K562 (cell line): ENCODE data around the gene MRPL30. TPM values are rescaled to one million over a fixed set of nuclear protein-coding genes. Genes with fewer than 3 reads are reported as not detected.

Experiments
- ATAC-seq: fragments of 200-7000 bp; cut with Tn5 transposase; 3 replicates; pipeline ENCODE4 v1.9.1; 2020; ENCODE audit warnings: moderate library complexity
- BruUV-seq: library from RNA; stranded (reverse); fragments of 400-500 nt; replicated peaks from 2 replicates; lab custom pipeline; 2021; lab: Mats Ljungman, UMichigan
- CTCF ChIA-PET: fragments of 300-600 bp; formaldehyde crosslinking; extraction: SDS; loops from one replicate; lab custom pipeline; 2021; ENCODE audit warnings: low intra/inter-chr PET ratio; lab: Yijun Ruan, JAX
- POLR2A ChIA-PET: fragments of 300-600, 350-650 bp; sonication (Branson Sonifier 250); formaldehyde crosslinking; extraction: SDS; loops from one replicate; lab custom pipeline; 2021; ENCODE audit warnings: antibody characterized with exemption, inconsistent platforms; lab: Yijun Ruan, JAX
- DNase-seq, 4 experiments: peaks; one replicate each; pipeline versions ENCODE4 v3.0.0 to v3.0.0-alpha.2; 2011 to 2018; ENCODE audit warnings: low spot score in 3 of 4, mixed read lengths in 3 of 4; ENCODE audit errors: extremely low read depth in 1 of 4
- FAIRE-seq: peaks from 2 replicates; lab custom pipeline; 2011; peaks lifted over from hg19 to GRCh38; lab: Jason Lieb, UNC
- H2AFZ ChIP-seq: 2 replicates; pipeline ENCODE4 v1.6.0; 2011; ENCODE audit warnings: low read depth, low read length, control low read depth, inconsistent platforms
- H3K27ac ChIP-seq: fragments of 200-600 bp; 3 replicates; pipeline ENCODE4 v1.8.0; 2011; ENCODE audit warnings: low read depth, mild to moderate bottlenecking, control low read depth, inconsistent platforms, low read length, moderate library complexity, mixed read lengths; ENCODE audit errors: extremely low read depth
- H3K27me3 ChIP-seq, 2 experiments: fragments of 300-600 bp in 1 of 2; 2 replicates in 1 of 2; 3 replicates in 1 of 2; pipeline versions ENCODE4 v1.6.0 to v1.8.0; 2011; ENCODE audit warnings: inconsistent platforms in 2 of 2, low read length in 2 of 2, mild to moderate bottlenecking in 1 of 2, mixed read lengths in 1 of 2, moderate library complexity in 1 of 2; ENCODE audit not compliant: control insufficient read depth in 2 of 2, insufficient read depth in 2 of 2
- H3K36me3 ChIP-seq: fragments of 300-600 bp; 3 replicates; pipeline ENCODE4 v1.8.0; 2011; ENCODE audit warnings: mild to moderate bottlenecking, low read length, inconsistent platforms; ENCODE audit not compliant: control insufficient read depth, insufficient read depth
- H3K4me1 ChIP-seq, 2 experiments: fragments of 200-600 bp in 1 of 2; replicated peaks in 1 of 2; 2 replicates in 1 of 2; 3 replicates in 1 of 2; pipeline versions ENCODE4 v1.5.1 to v1.8.0; 2011; ENCODE audit warnings: inconsistent platforms in 2 of 2, low read length in 2 of 2, mild to moderate bottlenecking in 1 of 2, mixed read lengths in 1 of 2, moderate library complexity in 1 of 2; ENCODE audit not compliant: control insufficient read depth in 2 of 2, insufficient read depth in 2 of 2
- H3K4me2 ChIP-seq: 2 replicates; pipeline ENCODE4 v1.6.1; 2011; ENCODE audit warnings: low read length, control low read depth, inconsistent platforms, mixed read lengths; ENCODE audit not compliant: insufficient read depth
- H3K4me3 ChIP-seq: fragments of 200-600 bp; sonication (generic), shearing (Covaris generic); 2 replicates; pipeline ENCODE4 v1.5.1; 2016; ENCODE audit warnings: control low read depth, inconsistent platforms
- H3K79me2 ChIP-seq: fragments of 200-600 bp; 3 replicates; pipeline ENCODE4 v1.8.0; 2011; ENCODE audit warnings: low read length, inconsistent platforms; ENCODE audit not compliant: control insufficient read depth, insufficient read depth
- H3K9ac ChIP-seq, 2 experiments: 2 replicates each; pipeline versions ENCODE4 v1.6.0 to v1.6.1; 2011; ENCODE audit warnings: low read depth in 2 of 2, low read length in 2 of 2, control low read depth in 1 of 2, inconsistent platforms in 1 of 2, mild to moderate bottlenecking in 1 of 2, mixed read lengths in 1 of 2; ENCODE audit not compliant: insufficient read depth in 1 of 2
- H3K9me1 ChIP-seq: one replicate; pipeline ENCODE4 v1.6.0; 2011; ENCODE audit warnings: inconsistent platforms, mild to moderate bottlenecking, low read length, moderate library complexity; ENCODE audit not compliant: control insufficient read depth, insufficient read depth
- H3K9me3 ChIP-seq: replicated peaks from 2 replicates; pipeline ENCODE4 v1.5.1; 2011; ENCODE audit warnings: low read depth, low read length, inconsistent platforms; ENCODE audit not compliant: control insufficient read depth, insufficient read depth
- H4K20me1 ChIP-seq: replicated peaks from 2 replicates; pipeline ENCODE4 v1.6.1; 2011; ENCODE audit warnings: low read length, inconsistent platforms, mixed read lengths; ENCODE audit not compliant: control insufficient read depth, insufficient read depth
- ARID1B ChIP-seq: fragments of 450-650 bp; IDR thresholded peaks from 2 replicates; pipeline ENCODE4 v1.6.1; 2016; ENCODE audit warnings: antibody characterized with exemption, mild to moderate bottlenecking, inconsistent platforms
- ATF1 ChIP-seq, 2 experiments: fragments of 450-650 bp in 1 of 2; IDR thresholded peaks; 2 replicates each; pipeline ENCODE4 v1.6.1; 2016; ENCODE audit warnings: missing compliant biosample characterization in 1 of 2, missing genetic modification characterization in 1 of 2
- EGR1 ChIP-seq: fragments of 450-650 bp; conservative IDR thresholded peaks from 2 replicates; pipeline ENCODE4 v1.6.1; 2017; ENCODE audit warnings: mild to moderate bottlenecking
- FOXK2 ChIP-seq, 2 experiments: fragments of 450-650 bp; IDR thresholded peaks in 1 of 2; conservative IDR thresholded peaks in 1 of 2; 2 replicates each; pipeline ENCODE4 v1.6.1; 2016; ENCODE audit warnings: low read depth in 2 of 2, mild to moderate bottlenecking in 1 of 2
- HDAC3 ChIP-seq: fragments of 450-650 bp; IDR thresholded peaks from 2 replicates; pipeline ENCODE4 v1.6.1; 2018; ENCODE audit warnings: borderline replicate concordance, mild to moderate bottlenecking, moderate library complexity; ENCODE audit not compliant: partially characterized antibody
- KHSRP ChIP-seq: fragments of 450-650 bp; IDR thresholded peaks from 2 replicates; pipeline ENCODE4 v1.6.1; 2017
- PKNOX1 ChIP-seq: fragments of 450-650 bp; IDR thresholded peaks from 2 replicates; pipeline ENCODE4 v1.6.1; 2016
- POLR3G ChIP-seq: IDR thresholded peaks from 2 replicates; pipeline ENCODE4 v1.6.1; 2011; ENCODE audit not compliant: insufficient read length, insufficient replicate concordance; ENCODE audit errors: extremely low read depth
- PREB ChIP-seq: sonication (generic); formaldehyde crosslinking; IDR thresholded peaks from 2 replicates; pipeline ENCODE4 v1.8.1; 2023; ENCODE audit warnings: mild to moderate bottlenecking, missing genetic modification reagents
- RBM17 ChIP-seq: fragments of 200-400 bp; formaldehyde crosslinking; IDR thresholded peaks from 2 replicates; pipeline ENCODE4 v1.6.1; 2017; ENCODE audit warnings: low read depth, mild to moderate bottlenecking, low read length, borderline replicate concordance
- RFX7 ChIP-seq: fragments of 250-450 bp; sonication (Bioruptor Pico); IDR thresholded peaks from 2 replicates; pipeline ENCODE4 v1.5.1; 2021; ENCODE audit warnings: mild to moderate bottlenecking
- STAT6 ChIP-seq: sonication (generic); formaldehyde crosslinking; IDR thresholded peaks from 2 replicates; pipeline ENCODE4 v1.8.1; 2023; ENCODE audit warnings: mild to moderate bottlenecking, missing genetic modification reagents
- TAL1 ChIP-seq: fragments of 450-650 bp; IDR thresholded peaks from 2 replicates; pipeline ENCODE4 v1.6.1; 2016; ENCODE audit warnings: mild to moderate bottlenecking
- ZNF263 ChIP-seq: sonication (generic); formaldehyde crosslinking; IDR thresholded peaks from 2 replicates; pipeline ENCODE4 v1.8.0; 2022; ENCODE audit warnings: mild to moderate bottlenecking, missing genetic modification reagents, borderline replicate concordance
- ZNF445 ChIP-seq: fragments of 250-450 bp; sonication (Bioruptor Pico); IDR thresholded peaks from 2 replicates; pipeline ENCODE4 v1.4.0; 2020; ENCODE audit warnings: low read depth, mild to moderate bottlenecking, moderate library complexity
- WGBS: fragments of 100-300 bp; shearing (Covaris generic); methylation state at CpG from one replicate; pipeline ENCODE4 v1.1.6; 2016; ENCODE audit warnings: low coverage, mixed read lengths; ENCODE audit not compliant: insufficient coverage; ENCODE audit errors: missing lambda C conversion rate; 5-methylcytosine and 5-hydroxymethylcytosine counted together
- in situ Hi-C: fragments of 300-500 bp; cut with MboI; formaldehyde crosslinking; loops from 4 replicates; pipeline ENCODE4 v1.15.0; 2018; ENCODE audit warnings: inconsistent platforms, mixed read lengths
- intact Hi-C: fragments of 100-400 bp; cut with micrococcal nuclease; formaldehyde crosslinking; loops from 2 replicates; pipeline ENCODE4 v1.14.2; 2022
- polyA plus RNA-seq, 8 experiments: library from polyadenylated mRNA; depleted of rRNA in 4 of 8; stranded (reverse) in 5 of 8; unstranded in 3 of 8; fragments of >200 nt; fragmentation: Nextera tagmentation in 2 of 8; fragmentation: Illumina TruSeq in 1 of 8; extraction: Ambion mirVana in 2 of 8; extraction: Trizol in 1 of 8; gene quantifications; 2 replicates each; pipeline versions ENCODE4 v1.2.1 to v1.2.3, GENCODE V29; 2011 to 2014; ENCODE audit warnings: inconsistent platforms in 1 of 8, missing spikeins in 1 of 8
- total RNA-seq, 7 experiments: library from RNA; depleted of rRNA in 6 of 7; stranded (reverse); fragments of >200 nt in 6 of 7; fragmentation: Illumina TruSeq in 2 of 7; extraction: Trizol in 2 of 7; gene quantifications; 2 replicates each; pipeline versions ENCODE4 v1.2.1 to v1.2.3, GENCODE V29; 2011 to 2021; ENCODE audit warnings: low replicate concordance in 1 of 7

The MRPL30 gene
- total and polyA plus RNA-seq, 9 of the 15 experiments (the other 6 are each of a cell fraction or from before 2014, with no cell fraction given): 63.3 to 130 (median 87.0) TPM

- H3K9me1 ChIP-seq: no peaks in the 10 kb centered on the region
- DNase-seq (peak; percentile 94 to 96 (median 96)), ATAC-seq (peak; percentile 98), FAIRE-seq (peak; percentile 85)
- H3K36me3 ChIP-seq: peaks cover 25% of the 10 kb centered on the region
- POLR2A ChIA-PET: interaction anchor here (0.5 to 2.3 kb wide), 12 partner anchors 9 to 1107 kb away, joined by 3 to 8 read pairs (median 4); partner anchors contain the start of gene C2orf15
- no peaks in the 10 kb centered on the region for H4K20me1 ChIP-seq
- no peaks in the 10 kb centered on the region for H3K27me3 ChIP-seq
- H3K4me2 ChIP-seq: peak within 1 kb of the TSS; percentile 91
- H3K4me3 ChIP-seq: peak within 1 kb of the TSS; percentile 64
- peak within 1 kb of the TSS; percentile 94 for H3K27ac ChIP-seq
- peaks cover 11 to 21% of the 10 kb centered on the region in 2 experiments; a peak in 4 of 5 replicates for H3K4me1 ChIP-seq
- intact Hi-C loops (loop anchor here (1.0 kb wide), 1 partner anchor 25 kb away; no protein-coding TSS in a partner anchor), in situ Hi-C loops (no loop called here)
- peak within 1 kb of the TSS; percentile 99 for H2AFZ ChIP-seq
- no peaks in the 10 kb centered on the region for H3K9me3 ChIP-seq
- CTCF ChIA-PET: interaction anchor here (0.6 kb wide), 1 partner anchor 24 kb away, joined by 3 read pairs; no protein-coding TSS in a partner anchor
- H3K9ac ChIP-seq: peak within 1 kb of the TSS; percentile 89 to 90
- peaks cover 32% of the 10 kb centered on the region for H3K79me2 ChIP-seq
- under 1% methylated on average over 68 of the region's 70 CpGs for WGBS
- BruUV-seq: TSS peak; percentile 78
- TF ChIP-seq STAT6 (CRISPR knock-in tag) (0 out of 2 replicates have a peak, but pooled peaks have one; percentile 60), FOXK2 (conservative IDR thresholded peaks at IDR 0.05 in 1 of 2, IDR thresholded peaks at IDR 0.05 in 1 of 2; ENCODE audit: low read depth in 2 of 2) (peak; percentile 85 to 91), ZNF263 (CRISPR knock-in tag) (peak; percentile 48; the same call in 1 of the 2 replicates), HDAC3 (no peak), KHSRP (no peak), TAL1 (peak; percentile 50; the same call in 1 of the 2 replicates), POLR3G (no peak), RBM17 (no peak), ZNF445 (no peak), PKNOX1 (no peak), RFX7 (CRISPR knock-in tag) (no peak), PREB (CRISPR knock-in tag) (no peak), ATF1 (CRISPR knock-in tag; IDR thresholded peaks at IDR 0.05) (0 out of 2 replicates have a peak, but pooled peaks have one; percentile 33), ATF1 (tag; IDR thresholded peaks at IDR 0.05) (peak; percentile 94), ARID1B (peak; percentile 74), EGR1 (peak; percentile 99)
Observed at GRCh38 chr2:99154643-99155536, 26.1 kb upstream of the MRPL30 start, which contains the start of the genes LIPT1 and TSGA10. TSS of gene LIPT1 (plus strand) at chr2:99154967. CDS start at chr2:99161958, 6,991 bp downstream. TSS of gene TSGA10 (minus strand) at chr2:99154942. CDS start at chr2:99109439, 45,503 bp downstream.
